Activated CD8-positive, alpha-beta memory T cell treated with anti-CD3 and anti-CD28 coated beads for 1 hour (primary cell): ENCODE results near the gene KCTD15.

Source experiments
- DNase-seq, 2 donors: peaks; one replicate each; pipeline ENCODE4 v3.0.0-alpha.2; 2020; ENCODE audit warnings: low read depth in 1 of 2; ENCODE audit errors: extremely low read depth in 1 of 2

The KCTD15 gene

GRCh38 chr19:33841685-33842084 lies 45.0 kb downstream of the KCTD15 start:
- DNase-seq, result no peak

GRCh38 chr19:33844478-33844877 lies 47.8 kb downstream of the KCTD15 start:
- no peak for DNase-seq

GRCh38 chr19:33845498-33845897 lies 48.8 kb downstream of the KCTD15 start:
- DNase-seq, result no peak

GRCh38 chr19:33849551-33850147 lies 53.0 kb downstream of the KCTD15 start:
- DNase-seq, result no peak

- no peak for DNase-seq
These were observed 62.3 kb downstream of the KCTD15 start for GRCh38 chr19:33859016-33859415.

- no peak for DNase-seq
These were observed 63.8 kb downstream of the KCTD15 start for GRCh38 chr19:33860312-33861090.

GRCh38 chr19:33861950-33862349 lies 65.3 kb downstream of the KCTD15 start:
- no peak for DNase-seq

GRCh38 chr19:33862981-33863380 lies 66.3 kb downstream of the KCTD15 start:
- DNase-seq, result no peak

- no peak for DNase-seq
These were observed 66.8 kb downstream of the KCTD15 start for GRCh38 chr19:33863436-33863835.

- no peak for DNase-seq
These were observed 67.7 kb downstream of the KCTD15 start for GRCh38 chr19:33864311-33864850.

GRCh38 chr19:33865306-33865705 lies 68.6 kb downstream of the KCTD15 start:
- no peak for DNase-seq
